NCI-H2196 (cell line): ENCODE data around the gene TANGO2.

Source experiments
- DNase-seq: peaks from one replicate; lab custom pipeline; 2025; ENCODE audit not compliant: unreplicated experiment; lab: John Stamatoyannopoulos, UW

TANGO2 gene

GRCh38 chr22:20083157-20083890 is 62.4 kb downstream of the TANGO2 start:
- DNase-seq = no peak

GRCh38 chr22:20083891-20084546 is 63.1 kb downstream of the TANGO2 start:
- DNase-seq = no peak

DNA sequence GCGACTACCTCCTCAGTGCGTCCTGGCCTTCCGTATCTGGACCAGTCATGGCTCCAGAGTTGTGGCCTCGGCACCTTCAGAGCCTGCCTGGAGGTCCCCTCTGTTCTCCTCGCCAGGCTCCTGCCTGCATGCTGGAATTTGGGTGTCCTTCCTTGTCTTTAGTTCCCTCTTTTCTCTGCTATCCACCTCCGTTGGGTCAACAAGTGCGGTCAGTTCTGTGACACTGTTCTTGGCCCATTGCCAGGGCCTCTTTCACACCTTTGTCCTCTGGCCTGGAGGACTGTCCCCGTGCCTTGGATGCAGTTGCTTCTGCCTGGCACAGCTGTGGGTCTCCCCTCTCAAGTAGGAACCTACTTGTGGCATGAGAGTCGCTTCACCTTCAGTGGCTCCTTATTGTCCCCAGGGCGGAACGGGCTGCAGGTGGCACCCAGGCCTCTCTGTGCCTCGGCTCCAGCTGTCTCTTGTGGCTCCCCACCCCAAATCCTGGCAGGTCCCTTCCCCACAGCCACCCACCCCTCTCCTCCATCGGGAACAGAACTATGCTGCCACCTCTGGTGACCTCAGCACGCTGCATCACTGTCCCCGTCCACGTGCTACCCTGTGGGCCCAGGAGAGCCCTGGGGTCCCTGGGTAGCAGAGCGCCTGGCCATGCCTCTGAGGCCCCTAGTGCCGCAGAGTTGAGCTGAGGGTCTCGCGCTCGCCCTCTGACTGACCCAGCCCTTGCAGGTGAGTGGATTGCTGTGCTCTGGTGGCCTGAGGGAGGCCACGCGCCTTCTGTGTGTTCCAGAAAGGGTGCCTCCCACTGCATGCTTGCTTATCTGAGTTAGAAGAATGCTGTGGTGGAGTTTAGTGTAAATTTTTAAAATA is 63.9 kb downstream of the TANGO2 start:
- DNase-seq = peak; percentile 3

DNA sequence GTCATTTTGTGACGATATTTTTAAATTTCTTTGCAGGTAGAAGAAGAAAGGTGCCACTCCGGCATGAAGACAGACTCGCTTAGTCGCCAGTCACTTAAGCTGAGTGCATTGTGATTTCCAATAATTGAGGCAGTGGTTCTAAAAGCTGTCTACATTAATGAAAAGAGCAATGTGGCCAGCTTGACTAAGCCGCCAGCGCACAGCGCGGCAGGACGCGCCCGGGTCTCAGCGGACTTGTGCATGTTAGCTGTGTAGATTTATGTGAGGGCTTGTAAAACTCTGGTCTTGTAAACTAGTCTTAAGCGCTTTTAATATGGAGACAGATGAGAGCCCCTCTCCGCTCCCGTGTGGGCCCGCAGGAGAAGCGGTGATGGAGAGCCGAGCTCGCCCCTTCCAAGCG is 64.7 kb downstream of the TANGO2 start:
- no peak for DNase-seq

DNA sequence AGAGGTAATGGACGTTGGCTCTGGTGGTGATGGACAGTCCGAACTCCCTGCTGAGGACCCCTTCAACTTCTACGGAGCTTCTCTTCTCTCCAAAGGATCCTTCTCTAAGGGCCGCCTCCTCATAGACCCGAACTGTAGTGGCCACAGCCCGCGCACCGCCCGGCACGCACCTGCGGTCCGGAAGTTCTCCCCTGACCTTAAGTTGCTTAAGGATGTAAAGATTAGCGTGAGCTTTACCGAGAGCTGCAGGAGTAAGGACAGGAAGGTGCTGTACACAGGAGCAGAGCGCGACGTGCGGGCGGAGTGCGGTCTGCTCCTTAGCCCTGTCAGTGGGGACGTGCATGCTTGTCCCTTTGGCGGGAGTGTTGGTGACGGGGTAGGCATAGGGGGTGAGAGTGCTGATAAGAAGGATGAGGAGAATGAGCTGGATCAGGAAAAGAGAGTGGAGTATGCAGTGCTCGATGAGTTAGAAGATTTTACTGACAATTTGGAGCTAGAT is 65.2 kb downstream of the TANGO2 start:
- no peak for DNase-seq

- DNase-seq = no peak
These were observed 65.9 kb downstream of the TANGO2 start for GRCh38 chr22:20086763-20087162.

DNA sequence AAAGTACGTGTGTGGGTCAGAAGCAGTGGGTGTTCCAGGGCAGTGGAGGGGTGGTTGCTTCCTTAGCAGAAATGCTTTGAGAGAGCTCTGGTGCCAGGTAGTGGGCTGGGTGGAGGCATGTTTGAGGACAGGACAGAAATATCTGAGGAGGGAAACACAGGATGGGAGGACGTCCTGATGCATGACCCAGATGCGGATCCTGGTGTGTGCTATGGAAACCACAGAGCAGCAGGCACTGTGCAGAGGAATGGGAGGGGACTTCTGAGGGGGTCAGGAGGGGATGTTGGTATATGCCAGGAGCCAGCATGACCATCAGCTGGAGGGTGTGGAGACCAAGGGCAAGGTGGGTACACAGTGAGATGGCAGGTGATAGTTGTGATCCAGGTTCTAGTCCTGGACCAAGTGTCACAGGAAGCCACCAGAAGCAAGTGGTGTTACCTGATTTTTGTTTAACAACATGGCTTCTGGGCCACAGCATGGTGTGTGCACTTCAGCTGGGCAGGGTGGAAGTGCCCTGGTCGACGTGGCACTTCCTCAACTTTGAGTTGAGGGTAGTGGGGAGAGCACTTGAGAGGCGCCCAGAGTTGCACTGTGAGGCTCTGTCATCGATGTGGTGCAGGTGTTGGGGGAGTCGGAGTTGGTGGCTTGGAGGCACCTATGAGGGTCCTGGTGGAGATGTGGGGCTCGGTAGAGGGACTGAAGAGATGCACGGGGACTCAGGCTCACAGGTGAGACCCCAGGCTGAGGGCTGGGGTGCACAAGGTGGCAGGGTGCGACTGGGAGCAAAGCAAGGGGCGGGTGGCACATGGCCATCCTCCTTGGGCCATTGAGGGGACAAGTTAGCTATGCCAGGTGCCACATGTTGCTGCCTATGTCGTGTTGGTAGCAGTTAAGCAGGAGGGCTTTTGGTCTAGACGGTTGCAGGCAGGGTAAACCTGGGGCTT is 66.7 kb downstream of the TANGO2 start:
- DNase-seq = no peak

GRCh38 chr22:20088263-20088648 is 67.3 kb downstream of the TANGO2 start:
- DNase-seq = no peak

DNA sequence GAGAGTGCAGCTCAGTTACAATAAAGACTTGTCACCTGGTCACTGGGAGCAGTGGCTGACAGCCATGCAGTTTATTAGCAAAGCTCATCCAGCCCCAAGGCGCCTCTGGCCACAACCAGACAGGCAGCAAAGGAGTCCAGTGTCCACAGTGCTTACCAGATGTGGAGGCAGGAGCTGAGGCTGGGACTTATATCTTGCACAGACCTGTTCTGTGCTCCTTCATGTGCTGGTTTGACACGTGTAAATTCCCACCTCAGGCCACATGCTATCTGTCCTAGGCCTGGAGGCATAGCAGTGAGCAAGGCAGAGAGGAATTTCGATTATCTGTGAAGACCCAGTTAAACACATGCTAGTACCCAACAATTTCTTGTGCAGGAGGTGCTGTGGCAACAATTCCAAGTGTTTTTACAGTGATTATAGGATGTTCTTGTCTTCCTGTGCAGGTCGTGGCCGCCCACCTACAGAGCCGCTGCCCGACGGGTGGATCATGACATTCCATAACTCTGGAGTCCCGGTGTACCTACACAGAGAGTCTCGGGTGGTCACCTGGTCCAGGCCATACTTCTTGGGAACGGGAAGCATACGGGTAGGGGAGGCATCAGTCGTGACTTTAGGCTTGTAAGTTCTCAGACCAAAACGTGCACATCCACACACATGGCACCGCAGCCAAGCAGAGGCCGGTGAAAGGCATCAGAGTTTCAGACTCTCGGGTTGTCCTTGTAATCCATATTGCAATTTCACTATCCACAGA is 68.5 kb downstream of the TANGO2 start:
- no peak for DNase-seq

DNA sequence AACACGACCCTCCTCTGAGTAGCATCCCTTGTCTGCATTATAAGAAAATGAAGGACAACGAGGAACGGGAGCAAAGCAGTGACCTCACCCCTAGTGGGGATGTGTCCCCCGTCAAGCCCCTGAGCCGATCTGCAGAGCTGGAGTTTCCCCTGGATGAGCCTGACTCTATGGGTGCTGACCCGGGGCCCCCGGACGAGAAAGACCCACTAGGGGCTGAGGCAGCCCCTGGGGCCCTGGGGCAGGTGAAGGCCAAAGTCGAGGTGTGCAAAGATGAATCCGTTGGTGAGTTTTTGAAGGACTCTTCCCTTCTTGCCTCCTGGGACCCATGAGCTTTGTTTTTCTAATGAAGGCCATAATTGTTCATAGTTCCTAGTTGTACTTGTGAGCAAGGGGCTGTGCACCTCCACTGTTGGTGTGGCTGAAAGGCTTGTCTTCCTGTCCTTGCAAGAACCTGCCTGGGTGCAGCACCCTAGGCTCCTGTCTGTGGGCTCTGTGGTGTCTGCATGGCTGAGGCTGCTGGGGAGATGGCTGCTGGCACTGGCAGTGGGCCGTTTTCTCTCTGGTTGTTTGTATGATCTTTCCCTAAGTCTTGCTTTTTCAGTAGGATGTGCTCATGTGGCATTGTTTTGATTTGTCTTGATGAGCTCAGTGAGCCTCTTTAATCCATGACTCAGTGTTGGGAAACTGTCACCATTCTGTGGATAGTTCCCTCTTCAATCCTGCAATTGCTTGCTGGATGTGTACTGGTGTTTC is 69.2 kb downstream of the TANGO2 start:
- DNase-seq = no peak

GRCh38 chr22:20090730-20091240 is 69.9 kb downstream of the TANGO2 start:
- no peak for DNase-seq

GRCh38 chr22:20091690-20092476 is 71.0 kb downstream of the TANGO2 start:
- no peak for DNase-seq

GRCh38 chr22:20092477-20092854 is 71.6 kb downstream of the TANGO2 start:
- DNase-seq = no peak

DNA sequence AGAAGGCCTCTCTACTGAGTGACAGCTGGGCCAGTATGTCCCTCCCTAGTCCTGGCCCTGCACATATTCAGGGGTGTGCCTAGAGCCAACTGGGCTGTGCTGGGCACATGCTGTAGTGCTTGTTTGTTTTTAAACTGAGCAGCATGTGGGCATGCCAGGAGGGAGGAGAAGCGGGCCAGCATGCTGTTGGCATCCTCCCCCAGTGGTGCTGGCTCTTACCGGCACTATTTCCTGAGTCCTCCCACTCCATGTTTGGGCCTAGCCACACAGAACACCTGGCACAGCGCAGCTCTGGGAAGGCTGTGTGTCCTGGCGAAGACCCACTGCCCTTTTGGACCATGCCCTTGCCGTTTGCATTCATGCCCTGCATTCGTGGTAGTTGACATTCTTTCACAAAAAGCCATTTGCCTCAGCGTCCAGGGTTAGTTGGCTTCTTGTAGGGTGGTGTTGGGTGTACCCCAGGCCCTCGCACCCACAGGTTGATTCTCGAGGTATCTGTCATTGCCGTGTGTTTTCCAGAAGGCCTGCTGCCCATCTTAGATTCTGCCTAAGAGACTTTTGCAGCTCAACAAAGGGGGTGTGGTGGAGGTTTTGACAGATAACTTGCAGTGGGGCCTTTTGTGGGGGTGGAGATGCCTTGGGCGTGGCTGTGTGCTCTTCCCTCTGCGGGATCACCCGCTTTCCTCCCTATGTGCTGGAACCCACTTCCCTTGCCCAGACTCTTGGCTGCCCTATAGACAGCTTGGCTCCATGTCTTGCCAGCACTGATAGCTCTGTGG is 72.7 kb downstream of the TANGO2 start:
- DNase-seq = no peak

DNA sequence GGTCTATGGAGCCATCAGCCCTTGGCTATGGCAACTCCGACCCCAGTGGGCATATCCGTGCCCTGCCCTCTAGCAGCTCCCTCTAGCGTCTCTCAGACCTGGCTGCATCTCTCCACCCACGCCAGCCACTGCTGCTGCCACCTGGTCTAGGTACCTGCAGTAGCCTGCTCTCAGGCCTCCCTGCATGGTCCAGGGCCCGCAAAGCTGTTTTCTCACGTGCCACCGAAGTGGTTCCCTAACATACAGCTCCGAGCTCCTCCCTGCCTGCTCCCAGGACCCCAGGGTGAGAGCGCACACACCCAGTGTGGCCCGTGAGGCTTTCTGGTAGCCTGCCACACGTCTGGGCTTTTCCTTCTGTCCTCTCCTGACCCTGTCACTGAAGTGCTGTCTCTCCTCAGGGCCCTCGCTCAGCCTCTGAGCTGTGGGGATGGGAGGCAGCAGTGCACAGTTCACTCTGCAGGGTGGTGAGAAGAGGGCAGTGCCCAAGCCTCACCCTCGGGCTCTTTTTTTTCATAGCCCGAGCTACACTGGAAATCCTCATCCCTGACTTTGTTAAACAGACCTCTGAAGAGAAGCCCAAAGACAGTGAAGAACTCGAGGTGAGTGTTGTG is 73.4 kb downstream of the TANGO2 start:
- no peak for DNase-seq

DNA sequence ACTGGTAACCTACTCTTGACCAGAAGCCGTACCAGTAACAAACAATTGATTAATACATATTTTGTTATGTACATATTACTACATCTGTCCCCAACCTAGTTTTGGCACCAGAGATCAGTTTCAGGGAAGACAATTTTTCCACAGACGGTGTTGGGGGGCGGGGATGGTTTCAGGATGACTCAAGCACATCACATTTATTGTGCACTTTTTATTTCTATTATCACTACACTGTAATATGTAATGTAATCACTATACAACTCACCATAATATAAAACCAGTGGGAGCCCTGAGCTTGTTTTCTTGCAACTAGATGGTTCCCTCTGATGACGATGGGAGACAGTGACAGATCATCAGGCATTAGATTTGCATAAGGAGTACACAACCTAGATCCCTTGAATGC is 74.6 kb downstream of the TANGO2 start:
- DNase-seq = no peak
